Suppressor macrophage (primary cell): ENCODE data around the gene EFNA1.
A peak's percentile ranks its signal among the peaks of the same experiment; 100 is the strongest.

ENCODE experiments used
- DNase-seq, 4 experiments: peaks; one replicate each; pipeline ENCODE4 v3.0.0-alpha.2; 2020 to 2022

Gene EFNA1

DNA sequence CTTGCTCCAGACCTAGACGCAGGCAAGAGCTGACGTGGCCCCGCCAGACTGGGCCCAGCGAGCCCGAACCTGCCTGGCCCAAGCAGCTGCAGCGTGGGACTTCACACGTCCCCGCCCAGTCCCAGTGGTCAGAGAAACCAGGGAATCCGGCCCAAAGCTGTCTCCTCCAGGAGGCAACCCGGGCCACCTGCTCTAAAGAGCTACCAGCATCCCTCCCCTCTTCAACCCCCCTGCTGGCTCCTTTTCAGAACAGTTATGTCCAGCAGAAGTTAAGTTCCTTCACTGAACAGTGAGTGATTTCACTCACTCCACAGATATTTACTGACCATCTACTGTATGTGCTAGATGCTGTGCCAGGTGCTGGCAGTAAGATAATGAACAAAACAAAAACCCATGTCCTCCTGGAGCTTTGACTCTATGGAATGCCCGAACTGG lies 2.1 kb upstream of the EFNA1 start:
- DNase-seq = no peak

DNA sequence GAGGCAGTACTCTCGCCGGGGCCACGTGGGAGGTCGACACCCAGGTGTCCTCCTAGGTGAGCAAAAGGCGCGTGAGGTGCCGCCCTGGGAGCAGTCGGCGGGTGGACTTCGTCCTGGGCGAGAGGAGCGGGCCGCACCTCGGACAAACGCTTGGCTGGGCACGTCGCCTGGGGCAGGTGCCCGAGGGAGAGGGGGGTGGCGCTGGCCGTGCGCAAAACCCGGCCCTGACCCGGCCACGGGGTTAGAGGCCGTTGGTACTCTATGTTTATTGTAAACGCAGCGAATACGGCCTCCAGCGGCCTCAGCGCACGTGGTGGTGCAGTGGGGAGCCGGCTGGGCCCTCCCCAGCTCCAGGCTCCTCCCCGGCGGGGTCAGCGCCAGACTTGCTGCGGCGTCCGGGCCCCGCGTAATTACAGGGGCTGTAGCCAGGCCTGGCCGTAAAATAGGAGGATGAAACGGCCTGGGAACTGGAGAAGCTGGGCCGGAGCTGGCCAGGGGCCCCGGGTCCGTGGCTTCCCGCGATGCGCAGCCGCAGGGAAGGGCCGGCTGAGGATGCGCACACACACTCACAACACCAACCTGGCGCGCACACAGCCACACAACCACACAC lies 1.6 kb upstream of the EFNA1 start:
- DNase-seq = no peak

DNA sequence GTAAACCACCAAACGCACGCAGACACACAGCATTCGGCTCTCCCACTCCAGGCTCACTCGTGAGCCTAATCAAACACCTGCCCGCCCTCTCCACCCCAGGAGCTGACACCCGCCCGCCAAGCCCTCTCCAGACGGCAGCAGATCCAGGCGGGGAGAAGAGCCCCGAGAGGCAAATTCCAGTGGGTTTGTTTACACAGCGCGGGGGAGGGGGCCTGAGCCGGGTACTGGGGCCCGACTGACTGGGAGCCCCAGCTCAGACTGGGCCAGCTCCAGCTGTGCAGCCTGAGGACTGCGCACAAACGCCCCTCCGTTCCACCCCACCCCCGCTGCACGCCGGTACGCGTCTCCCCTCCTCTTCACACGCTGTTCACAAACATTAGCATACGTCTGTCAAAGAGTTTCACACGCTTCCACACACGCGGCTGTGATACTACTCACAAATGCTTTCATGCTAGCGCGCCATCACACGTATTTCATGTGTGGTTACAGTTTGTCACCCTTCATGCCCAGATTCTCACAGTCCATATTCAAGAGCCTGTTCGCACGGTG lies 1.0 kb upstream of the EFNA1 start:
- peak in 3 of 4 experiments; percentile 17 to 43 (median 35) for DNase-seq

GRCh38 chr1:155127967-155128754 lies 485 bp downstream of the EFNA1 start:
- DNase-seq = no peak

GRCh38 chr1:155128755-155129473 lies 1.2 kb downstream of the EFNA1 start:
- DNase-seq = peak in 2 of 4 experiments; percentile 24 to 25

DNA sequence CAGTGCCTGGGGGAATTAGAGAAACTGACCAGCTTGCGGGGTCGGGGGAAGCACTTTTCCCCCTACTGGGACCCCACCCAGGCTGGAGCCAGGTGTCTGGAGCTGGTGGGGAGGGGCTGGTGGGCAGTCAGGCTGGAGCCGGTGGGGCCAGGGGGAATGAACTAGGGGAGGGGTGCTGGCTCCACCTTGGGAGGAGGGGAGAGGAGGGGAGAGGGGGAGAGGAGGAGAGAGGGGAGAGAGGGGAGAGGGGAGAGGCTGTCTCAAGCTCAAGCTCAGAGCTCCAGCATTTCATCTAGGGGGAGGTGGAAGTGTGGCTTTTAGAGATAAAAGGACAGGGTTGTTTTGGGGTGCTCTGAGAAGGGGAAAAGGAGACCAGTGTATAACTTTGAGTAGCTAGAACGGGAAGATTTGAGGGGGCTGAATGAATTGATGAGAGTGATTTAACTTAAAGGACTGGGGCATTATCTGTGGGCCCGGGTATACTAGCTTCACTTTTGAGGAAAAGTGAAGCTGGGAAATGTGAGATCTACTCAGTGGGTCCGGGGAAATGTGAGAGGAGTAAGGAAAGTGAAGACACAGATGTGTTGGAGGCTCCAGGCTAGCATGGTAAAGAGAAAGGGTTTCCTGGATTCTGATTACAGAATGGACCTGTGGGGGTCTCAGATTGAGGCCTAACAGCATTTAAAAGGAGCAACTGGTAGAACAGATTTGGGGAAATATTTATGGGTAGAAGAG lies 2.8 kb downstream of the EFNA1 start:
- DNase-seq = no peak

DNA sequence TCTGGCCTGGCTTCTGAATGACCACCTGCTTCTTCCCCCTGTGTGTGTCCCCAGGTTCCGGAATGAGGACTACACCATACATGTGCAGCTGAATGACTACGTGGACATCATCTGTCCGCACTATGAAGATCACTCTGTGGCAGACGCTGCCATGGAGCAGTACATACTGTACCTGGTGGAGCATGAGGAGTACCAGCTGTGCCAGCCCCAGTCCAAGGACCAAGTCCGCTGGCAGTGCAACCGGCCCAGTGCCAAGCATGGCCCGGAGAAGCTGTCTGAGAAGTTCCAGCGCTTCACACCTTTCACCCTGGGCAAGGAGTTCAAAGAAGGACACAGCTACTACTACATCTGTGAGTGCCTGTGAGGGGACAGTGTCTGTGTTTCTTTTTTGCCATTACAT lies 3.6 kb downstream of the EFNA1 start:
- no peak for DNase-seq

DNA sequence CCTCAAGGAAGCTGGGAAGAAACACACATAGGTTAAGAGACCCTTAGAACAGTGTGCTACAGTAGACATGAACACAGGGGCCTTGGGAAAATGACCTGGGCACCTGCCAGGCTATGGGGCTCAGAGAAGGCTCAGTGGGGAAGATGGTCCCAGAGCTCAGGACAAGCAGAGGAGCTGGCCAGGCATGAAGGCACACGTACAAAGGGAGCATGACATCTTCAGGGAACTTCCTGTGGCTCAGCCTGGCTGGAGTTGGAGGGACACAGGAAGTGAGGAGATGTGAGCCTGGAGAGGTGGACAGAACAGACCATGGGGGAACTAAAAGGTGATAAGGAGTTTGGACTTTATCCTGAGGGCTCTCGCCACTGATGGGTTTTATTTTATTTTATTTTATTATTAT lies 4.2 kb downstream of the EFNA1 start:
- no peak for DNase-seq

GRCh38 chr1:155133799-155134281 lies 6.2 kb downstream of the EFNA1 start:
- DNase-seq = no peak

GRCh38 chr1:155134322-155134721 lies 6.6 kb downstream of the EFNA1 start:
- no peak for DNase-seq

- peak; percentile 94 to 97 (median 96) for DNase-seq
These were observed 7.3 kb downstream of the EFNA1 start for GRCh38 chr1:155134880-155135414.

- peak; percentile 97 to 99 (median 98) for DNase-seq
These were observed 7.8 kb downstream of the EFNA1 start, which contains the start of gene SLC50A1 for GRCh38 chr1:155135415-155136028. Gene SLC50A1 (plus strand): TSS chr1:155135852. CDS start chr1:155135912, 60 bp downstream.

DNA sequence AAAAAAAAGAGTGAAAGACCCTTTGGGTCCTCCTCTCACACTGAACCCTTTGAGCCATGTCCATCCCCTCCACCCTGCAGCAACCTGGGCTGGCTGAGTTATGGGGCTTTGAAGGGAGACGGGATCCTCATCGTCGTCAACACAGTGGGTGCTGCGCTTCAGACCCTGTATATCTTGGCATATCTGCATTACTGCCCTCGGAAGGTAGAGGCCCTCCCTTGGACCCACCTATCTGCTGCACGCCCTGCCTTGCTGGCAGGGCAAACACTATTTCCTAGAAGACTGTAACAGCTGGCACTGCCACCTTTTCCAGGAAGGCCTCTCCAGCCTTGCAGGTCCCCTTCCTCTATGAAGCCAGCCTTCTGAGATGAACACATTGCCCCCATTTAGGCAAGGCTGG lies 9.1 kb downstream of the EFNA1 start:
- no peak for DNase-seq

- no peak for DNase-seq
These were observed 9.7 kb downstream of the EFNA1 start for GRCh38 chr1:155137154-155137949.

DNA sequence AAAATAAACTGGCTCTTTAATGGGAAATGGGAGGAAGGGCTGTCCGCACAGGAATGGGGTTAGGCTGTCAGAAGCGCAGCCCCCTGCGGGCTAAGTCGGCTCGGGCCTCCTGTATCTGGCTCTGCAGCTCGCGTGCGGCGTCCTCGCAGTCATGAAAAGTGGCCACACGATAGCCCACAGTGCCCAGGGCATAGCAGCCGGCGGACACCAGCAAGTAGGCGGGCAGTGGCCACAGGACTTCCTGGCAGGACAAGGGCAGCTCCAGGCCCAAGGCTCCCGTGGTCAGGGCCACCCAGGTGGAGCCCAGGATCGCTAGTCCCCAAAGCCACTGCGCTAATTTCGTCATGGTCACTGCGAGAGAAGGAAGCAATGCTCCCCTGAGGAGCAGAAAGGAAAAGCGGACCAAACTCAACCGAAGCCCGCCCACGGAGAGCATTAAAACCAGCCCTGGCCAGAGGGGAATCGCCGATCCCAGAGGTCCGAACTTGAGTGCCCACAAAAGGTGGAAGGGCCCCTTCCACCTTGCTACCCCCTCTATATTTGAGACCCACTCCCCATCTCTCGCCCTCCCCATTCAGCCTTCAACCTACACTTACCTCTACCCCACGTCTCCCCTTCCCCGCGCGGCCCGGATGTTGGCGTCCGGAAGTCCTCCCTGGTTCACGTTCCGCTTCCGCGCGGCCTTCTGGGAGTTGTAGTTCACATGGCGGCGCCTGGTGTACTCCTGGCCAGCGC lies 12.4 kb downstream of the EFNA1 start, which contains the start of gene DPM3:
Gene DPM3, minus strand, starts transcription at position 637 of the 735 bp plus-strand sequence. Its CDS starts 291 bp downstream, at position 346.
- peak; percentile 92 to 95 (median 94) for DNase-seq

DNA sequence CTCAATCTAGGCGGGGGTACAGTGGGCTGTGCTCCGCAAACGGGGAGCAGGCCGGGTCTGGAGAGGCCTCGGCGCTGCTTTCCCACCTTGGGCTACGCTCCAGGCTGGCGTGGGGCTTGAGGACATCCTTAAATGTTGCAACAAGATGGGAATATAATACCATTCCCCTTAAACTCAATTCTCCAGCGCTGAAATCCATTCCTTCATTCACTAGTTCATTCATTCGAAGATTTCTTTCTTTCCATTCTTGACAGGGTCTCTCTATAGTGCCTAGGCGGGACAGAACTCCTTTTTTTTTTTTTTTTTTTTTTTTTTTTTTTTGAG lies 12.9 kb downstream of the EFNA1 start:
- no peak for DNase-seq

- peak; percentile 42 to 73 (median 52) for DNase-seq
These were observed 14.1 kb downstream of the EFNA1 start for GRCh38 chr1:155141749-155142148.

- no peak for DNase-seq
These were observed 17.8 kb downstream of the EFNA1 start for GRCh38 chr1:155145491-155145890.

DNA sequence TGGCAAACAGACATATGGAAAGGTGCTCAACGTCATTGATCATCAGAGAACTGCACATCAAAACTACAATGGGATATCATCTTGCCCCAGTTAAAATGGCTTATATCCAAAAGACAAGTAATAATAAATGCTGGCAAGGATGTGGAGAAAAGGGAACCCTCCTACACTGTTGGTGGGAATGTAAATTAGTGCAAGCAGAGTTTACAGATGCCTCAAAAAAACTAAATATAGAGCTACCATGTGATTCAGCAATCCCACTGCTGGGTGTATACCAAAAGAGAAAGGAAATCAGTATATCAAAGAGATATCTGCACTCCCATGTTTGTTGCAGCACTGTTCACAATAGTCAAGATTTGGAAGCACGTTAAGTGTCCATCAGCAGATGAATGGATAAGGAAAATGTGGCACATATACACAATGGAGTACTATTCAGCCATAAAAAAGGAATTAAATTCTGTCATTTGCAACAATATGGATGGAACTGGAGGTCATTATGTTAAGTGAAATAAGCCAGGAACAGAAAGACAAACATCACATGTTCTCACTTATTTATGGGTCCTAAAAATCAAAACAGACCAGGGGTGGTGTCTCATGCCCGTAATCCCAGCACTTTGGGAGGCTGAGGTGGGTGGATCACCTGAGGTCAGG lies 28.4 kb downstream of the EFNA1 start:
- DNase-seq = peak in 2 of 4 experiments; percentile 37 to 41
